B cell (primary cell): ENCODE measurements around the gene PLK1. TPM values are rescaled to one million over a fixed set of nuclear protein-coding genes. Genes with fewer than 3 reads are reported as not detected.

Source experiments
- ATAC-seq: fragments of 200-7000 bp; cut with Tn5 transposase; one replicate; pipeline ENCODE4 v1.10.0; 2021; ENCODE audit warnings: low read depth, mild to moderate bottlenecking, moderate number of reproducible peaks, moderate library complexity
- CTCF ChIA-PET: fragments of 350-600 bp; sonication (Branson Sonifier 250); formaldehyde crosslinking; loops from one replicate; lab custom pipeline; 2021; ENCODE audit warnings: antibody characterized with exemption, inconsistent platforms; lab: Charles Lee
- POLR2A ChIA-PET: fragments of 350-600 bp; sonication (Branson Sonifier 250); formaldehyde crosslinking; loops from one replicate; lab custom pipeline; 2021; ENCODE audit warnings: antibody characterized with exemption; lab: Charles Lee
- DNase-seq: peaks from one replicate; pipeline ENCODE4 v3.0.0; 2013
- H2AFZ ChIP-seq: 2 replicates; pipeline ENCODE4 v1.6.1; 2012; ENCODE audit warnings: mild to moderate bottlenecking, low read depth, low read length; ENCODE audit not compliant: insufficient read depth, poor library complexity, severe bottlenecking
- H3K27ac ChIP-seq, 2 donors: 1 replicate in 1 of 2; 2 replicates in 1 of 2; pipeline ENCODE4 v1.5.1; 2012 to 2013; ENCODE audit warnings: low read length in 2 of 2, mild to moderate bottlenecking in 2 of 2, moderate library complexity in 1 of 2
- H3K27me3 ChIP-seq, 4 experiments: fragments of 200-600 bp in 1 of 4; sonication (generic) in 1 of 4; replicated peaks in 1 of 4; 1 replicate in 2 of 4; 2 replicates in 2 of 4; pipeline versions ENCODE4 v1.6.1 to v1.7.0; 2013 to 2016; ENCODE audit warnings: low read length in 3 of 4, mild to moderate bottlenecking in 2 of 4, mixed read lengths in 1 of 4, moderate library complexity in 1 of 4; ENCODE audit not compliant: insufficient read depth in 4 of 4, control insufficient read depth in 3 of 4; ENCODE audit errors: control extremely low read depth in 1 of 4
- H3K36me3 ChIP-seq, 2 experiments: replicated peaks in 1 of 2; 1 replicate in 1 of 2; 2 replicates in 1 of 2; pipeline versions ENCODE4 v1.6.1 to v1.7.1; 2013; ENCODE audit warnings: low read length in 1 of 2; ENCODE audit not compliant: insufficient read depth in 2 of 2, control insufficient read depth in 1 of 2; ENCODE audit errors: control extremely low read depth in 1 of 2, extremely low read depth in 1 of 2
- H3K4me1 ChIP-seq, 2 donors: fragments of 200-600 bp in 1 of 2; sonication (generic) in 1 of 2; 1 replicate in 1 of 2; 2 replicates in 1 of 2; pipeline versions ENCODE4 v1.5.1 to v1.6.1; 2013 to 2017; ENCODE audit warnings: low read length in 2 of 2; ENCODE audit not compliant: control insufficient read depth in 2 of 2, insufficient read depth in 2 of 2
- H3K4me2 ChIP-seq: replicated peaks from 2 replicates; pipeline ENCODE3; 2012; ENCODE audit warnings: mild to moderate bottlenecking, low read depth, low read length; ENCODE audit not compliant: poor library complexity, severe bottlenecking
- H3K4me3 ChIP-seq, 5 experiments: fragments of 200-600 bp in 1 of 5; sonication (generic) in 1 of 5; 1 replicate in 3 of 5; 2 replicates in 2 of 5; pipeline versions ENCODE4 v1.5.1 to v1.7.0; 2011 to 2016; ENCODE audit warnings: low read length in 4 of 5, mild to moderate bottlenecking in 4 of 5, low read depth in 2 of 5, control low read depth in 1 of 5, moderate library complexity in 1 of 5; ENCODE audit not compliant: insufficient read depth in 1 of 5; ENCODE audit errors: control extremely low read depth in 1 of 5, extremely low read depth in 1 of 5
- H3K79me2 ChIP-seq: fragments of 200-600 bp; sonication (generic); one replicate; pipeline ENCODE4 v1.6.0; 2016; ENCODE audit warnings: low read length; ENCODE audit not compliant: control insufficient read depth, insufficient read depth
- H3K9ac ChIP-seq: fragments of 200-600 bp; sonication (generic); 2 replicates; pipeline ENCODE4 v1.6.1; 2017; ENCODE audit warnings: mild to moderate bottlenecking, low read length, moderate library complexity
- H3K9me3 ChIP-seq, 3 donors: one replicate each; pipeline versions ENCODE4 v1.6.1 to v1.7.1; 2013; ENCODE audit warnings: low read length in 2 of 3; ENCODE audit not compliant: control insufficient read depth in 2 of 3, insufficient read depth in 1 of 3; ENCODE audit errors: control extremely low read depth in 1 of 3
- H4K20me1 ChIP-seq: 2 replicates; pipeline ENCODE4 v1.6.0; 2012; ENCODE audit warnings: mild to moderate bottlenecking, low read length; ENCODE audit not compliant: insufficient read depth, control insufficient read depth, poor library complexity, severe bottlenecking
- H3K27ac Mint-ChIP-seq: one replicate; pipeline ENCODE4 v1.8.0; 2021; ENCODE audit warnings: mixed read lengths
- H3K27me3 Mint-ChIP-seq: one replicate; pipeline ENCODE4 v1.8.0; 2021; ENCODE audit warnings: mixed read lengths
- H3K4me1 Mint-ChIP-seq: one replicate; pipeline ENCODE4 v1.8.0; 2021; ENCODE audit warnings: mixed read lengths
- H3K4me3 Mint-ChIP-seq: one replicate; pipeline ENCODE4 v1.8.0; 2021; ENCODE audit warnings: mixed read lengths
- H3K9me3 Mint-ChIP-seq: one replicate; pipeline ENCODE4 v1.8.0; 2022; ENCODE audit warnings: mixed read lengths; ENCODE audit not compliant: insufficient read depth
- CTCF ChIP-seq: fragments of 200-600 bp; IDR thresholded peaks from one replicate; pipeline ENCODE4 v1.8.0; 2022; ENCODE audit warnings: antibody characterized with exemption, mild to moderate bottlenecking
- EZH2 ChIP-seq: IDR thresholded peaks from 2 replicates; pipeline ENCODE4 v1.6.1; 2012; ENCODE audit warnings: borderline replicate concordance, low read depth, mild to moderate bottlenecking, moderate library complexity, low read length; ENCODE audit not compliant: insufficient read depth, poor library complexity, severe bottlenecking
- WGBS: methylation state at CpG from one replicate; pipeline ENCODE4 v1.1.5; 2013; ENCODE audit warnings: missing lambda C conversion rate; ENCODE audit not compliant: insufficient coverage; 5-methylcytosine and 5-hydroxymethylcytosine counted together
- intact Hi-C: fragments of 100-400 bp; cut with micrococcal nuclease; formaldehyde crosslinking; loops from one replicate; pipeline ENCODE4 v1.10.0; 2022
- polyA plus RNA-seq: library from polyadenylated mRNA; depleted of rRNA; stranded (reverse); fragments of >200 nt; gene quantifications from 2 replicates; pipeline ENCODE4 v1.2.3, GENCODE V29; 2012
- total RNA-seq, 2 donors: library from RNA; stranded (reverse); fragments of 120-200 nt in 1 of 2; gene quantifications; 1 replicate in 1 of 2; 2 replicates in 1 of 2; pipeline versions ENCODE4 v1.2.3 to v1.2.4, GENCODE V29; 2013 to 2022

PLK1 gene
- total and polyA plus RNA-seq, 2 donors (not counting 1 experiment from before 2014, with no cell fraction given) = 2.7 to 3.5 TPM

DNA sequence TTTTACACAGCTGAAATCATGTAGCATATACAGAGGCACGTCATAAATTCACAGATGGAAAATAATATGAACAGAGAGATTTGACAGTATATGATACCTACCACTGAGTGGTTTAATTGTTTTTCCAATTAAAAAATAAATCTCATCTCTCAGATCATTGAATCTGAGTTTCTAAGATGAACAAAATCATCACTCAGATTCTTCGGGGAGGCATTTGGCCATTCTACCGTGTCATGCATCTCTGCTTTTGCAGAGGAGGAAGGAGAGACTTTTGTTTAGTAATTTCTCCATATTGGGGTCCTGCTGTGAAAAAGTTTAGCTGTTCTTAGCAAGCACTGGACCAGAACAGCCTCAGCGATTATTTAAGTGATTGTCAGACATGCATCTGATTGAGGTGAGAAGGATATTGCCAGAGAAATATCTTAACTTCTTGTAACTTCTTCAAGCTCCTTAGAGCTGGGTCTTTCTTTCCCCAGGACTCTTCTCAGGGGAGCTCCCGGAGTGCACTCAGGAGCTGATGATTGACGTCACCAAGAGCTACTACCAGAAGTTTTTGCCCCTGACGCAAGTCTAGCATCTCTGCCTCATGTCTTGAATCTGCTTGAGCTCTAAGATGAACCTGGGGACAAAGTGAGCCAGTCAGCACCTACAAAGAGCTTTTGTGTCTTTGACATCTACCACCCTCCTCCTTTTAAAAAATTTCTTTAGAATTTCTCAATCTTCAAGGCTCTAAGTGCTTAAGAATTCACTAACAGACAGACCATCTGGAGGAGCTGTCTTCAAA lies 11.9 kb upstream of the PLK1 start:
- CTCF ChIA-PET = interaction anchor here (0.7 kb wide), 1 partner anchor 11 kb away, joined by 3 read pairs; no protein-coding TSS in a partner anchor
- no peak overlapping the region for H3K27ac ChIP-seq
- Mint-ChIP-seq H3K9me3 (no peaks in the 10 kb centered on the region), H3K4me3 (no peak overlapping the region), H3K4me1 (peaks cover 26% of the 10 kb centered on the region), H3K27ac (no peak overlapping the region), H3K27me3 (no peaks in the 10 kb centered on the region)
- no peak overlapping the region for H3K4me2 ChIP-seq
- peaks cover 15 to 21% of the 10 kb centered on the region in 2 donors for H3K4me1 ChIP-seq
- H3K79me2 ChIP-seq = no peaks in the 10 kb centered on the region
- no peak overlapping the region for H3K9ac ChIP-seq
- no peak for DNase-seq
- H2AFZ ChIP-seq = no peak overlapping the region
- intact Hi-C loops = no loop called here
- no peak for TF ChIP-seq CTCF
- TF ChIP-seq EZH2 = no peak
- H3K36me3 ChIP-seq = peaks cover 4 to 74% of the 10 kb centered on the region in 2 experiments
- peaks cover 22% of the 10 kb centered on the region for H4K20me1 ChIP-seq
- no peaks in the 10 kb centered on the region for H3K27me3 ChIP-seq
- WGBS = 98% methylated on average over 5 of the region's 7 CpGs
- H3K9me3 ChIP-seq = no peaks in the 10 kb centered on the region
- POLR2A ChIA-PET = no interaction called here
- no peak for ATAC-seq
- H3K4me3 ChIP-seq = no peak overlapping the region

- H3K27ac Mint-ChIP-seq = no peak overlapping the region
- H3K4me2 ChIP-seq = no peak overlapping the region
- POLR2A ChIA-PET = no interaction called here
These were observed 11.4 kb upstream of the PLK1 start for GRCh38 chr16:23667355-23667659.

More at GRCh38 chr16:23667355-23667659, 11.4 kb upstream of the PLK1 start:
- H3K27me3 Mint-ChIP-seq = no peaks in the 10 kb centered on the region
- no peaks in the 10 kb centered on the region for H3K79me2 ChIP-seq
- peaks cover 2 to 70% of the 10 kb centered on the region in 2 experiments for H3K36me3 ChIP-seq
- H3K4me1 Mint-ChIP-seq = peaks cover 26% of the 10 kb centered on the region
- no peak overlapping the region for H3K9ac ChIP-seq
- CTCF ChIA-PET = interaction anchor here (0.7 kb wide), 1 partner anchor 11 kb away, joined by 3 read pairs; no protein-coding TSS in a partner anchor
- H3K9me3 Mint-ChIP-seq = no peaks in the 10 kb centered on the region
- H3K9me3 ChIP-seq = no peaks in the 10 kb centered on the region
- no peak overlapping the region for H3K4me3 ChIP-seq
- H3K27me3 ChIP-seq = no peaks in the 10 kb centered on the region
- no peak overlapping the region for H3K27ac ChIP-seq
- H3K4me1 ChIP-seq = peaks cover 15 to 21% of the 10 kb centered on the region in 2 donors
- no peak for DNase-seq
- H2AFZ ChIP-seq = no peak overlapping the region
- H3K4me3 Mint-ChIP-seq = no peak overlapping the region
- WGBS = 100% methylated on average over 6 of the region's 6 CpGs
- no peak for ATAC-seq
- H4K20me1 ChIP-seq = peaks cover 22% of the 10 kb centered on the region
- no peak for TF ChIP-seq CTCF
- TF ChIP-seq EZH2 = no peak
- intact Hi-C loops = no loop called here
